Measurements from ENCODE around the gene CGREF1. TPM values are rescaled to one million over a fixed set of nuclear protein-coding genes. Genes with fewer than 3 reads are reported as not detected.

The CGREF1 gene
- total RNA-seq, 8 experiments from 2014 or later = 4.4 to 27.3 (median 9.8) TPM

- in situ Hi-C loops (cut with MboI; ENCODE audit: low pct_unique_long_range_greater_than_20kb in 2 of 9, low sequenced_read_pairs in 9 of 9, unreplicated experiment in 9 of 9) = loop anchor here in 2 of 9 experiments (25.0 kb wide), 2 partner anchors 123 to 127 kb away; partner anchors contain the start of genes ATRAID (in 1 of the 2), CAD (in 1 of the 2), MAPRE3 (in 1 of the 2) and SLC5A6 (in 1 of the 2)
- WGBS, 10 experiments = 29 to 93% (median 87%) methylated on average over 1 to 6 of the region's 14 CpGs
Measured at GRCh38 chr2:27089111-27089954, 29.6 kb downstream of the CGREF1 start.

GRCh38 chr2:27088634-27089033, 30.3 kb downstream of the CGREF1 start:
- no peak overlapping the region for H3K27ac ChIP-seq
- peaks cover 12 to 13% of the 10 kb centered on the region in 2 donors for H3K4me1 ChIP-seq (replicated peaks in 1 of 2)
- ATAC-seq (replicated peaks in 6 of 8) = no peak
- 69 to 100% (median 90%) methylated on average over 1 to 4 of the region's 6 CpGs; no CpG with 5 or more reads in 1 of the 10 experiments for WGBS, 10 experiments
- H3K4me3 ChIP-seq = no peak overlapping the region
- in situ Hi-C loops (cut with MboI; ENCODE audit: low pct_unique_long_range_greater_than_20kb in 2 of 9, low sequenced_read_pairs in 9 of 9, unreplicated experiment in 9 of 9) = loop anchor here in 2 of 9 experiments (25.0 kb wide), 2 partner anchors 124 to 126 kb away; partner anchors contain the start of genes ATRAID (in 1 of the 2), CAD (in 1 of the 2), MAPRE3 (in 1 of the 2) and SLC5A6 (in 1 of the 2)

More at GRCh38 chr2:27089111-27089954, 29.6 kb downstream of the CGREF1 start:
- Histone ChIP-seq H3K4me3 (no peak overlapping the region), H3K27ac (no peak overlapping the region), H3K4me1 (replicated peaks in 1 of 2) (peaks cover 12 to 13% of the 10 kb centered on the region in 2 donors)
- ATAC-seq (replicated peaks in 6 of 8) = no peak

- peaks cover 12 to 13% of the 10 kb centered on the region in 2 donors for H3K4me1 ChIP-seq (replicated peaks in 1 of 2)
- peak overlapping the region in 2 of 5 donors; percentile 50 to 51 for H3K4me3 ChIP-seq
- in situ Hi-C loops (cut with MboI; ENCODE audit: low pct_unique_long_range_greater_than_20kb in 2 of 9, low sequenced_read_pairs in 9 of 9, unreplicated experiment in 9 of 9) = loop anchor here in 2 of 9 experiments (25.0 kb wide), 2 partner anchors 124 to 126 kb away; partner anchors contain the start of genes ATRAID (in 1 of the 2), CAD (in 1 of the 2), MAPRE3 (in 1 of the 2) and SLC5A6 (in 1 of the 2)
- 47 to 100% (median 88%) methylated on average over 1 to 5 of the region's 5 CpGs; no CpG with 5 or more reads in 1 of the 10 experiments for WGBS, 10 experiments
- H3K27ac ChIP-seq = no peak overlapping the region
- no peak for ATAC-seq (replicated peaks in 6 of 8)
Measured at GRCh38 chr2:27087823-27088410, 31.0 kb downstream of the CGREF1 start.

- H3K27ac ChIP-seq = peak within 1 kb of the TSS; percentile 74 to 85
- WGBS, 10 experiments = 0 to 28% (median 7%) methylated on average over 1 to 13 of the region's 54 CpGs; no CpG with 5 or more reads in 3 of the 10 experiments
- in situ Hi-C loops (cut with MboI; ENCODE audit: low pct_unique_long_range_greater_than_20kb in 2 of 9, low sequenced_read_pairs in 9 of 9, unreplicated experiment in 9 of 9) = loop anchor here in 2 of 9 experiments (25.0 kb wide), 2 partner anchors 125 kb away; partner anchors contain the start of genes ATRAID (in 1 of the 2), CAD (in 1 of the 2), MAPRE3 (in 1 of the 2) and SLC5A6 (in 1 of the 2)
- peaks cover 12 to 13% of the 10 kb centered on the region in 2 donors for H3K4me1 ChIP-seq (replicated peaks in 1 of 2)
- H3K4me3 ChIP-seq = peak within 1 kb of the TSS; percentile 45 to 51 (median 46)
- ATAC-seq (replicated peaks in 6 of 8) = peak in 6 of 8 experiments; percentile 5 to 37 (median 34)
Measured at GRCh38 chr2:27086724-27087593, 32.0 kb downstream of the CGREF1 start, which contains the start of gene KHK. KHK (plus strand) TSS chr2:27086772; CDS start chr2:27087260, 488 bp downstream.

GRCh38 chr2:27086090-27086723, 32.7 kb downstream of the CGREF1 start:
- peak overlapping the region; percentile 45 to 51 (median 46) for H3K4me3 ChIP-seq
- peak; percentile 78 to 89 (median 82) for ATAC-seq (replicated peaks in 6 of 8)

GRCh38 chr2:27085673-27086089, 33.2 kb downstream of the CGREF1 start:
- WGBS, 10 experiments = 2 to 10% (median 3%) methylated on average over 2 to 9 of the region's 38 CpGs; no CpG with 5 or more reads in 7 of the 10 experiments
- in situ Hi-C loops (cut with MboI; ENCODE audit: low pct_unique_long_range_greater_than_20kb in 2 of 9, low sequenced_read_pairs in 9 of 9, unreplicated experiment in 9 of 9) = loop anchor here in 2 of 9 experiments (25.0 kb wide), 2 partner anchors 123 to 127 kb away; partner anchors contain the start of genes ATRAID (in 1 of the 2), CAD (in 1 of the 2), MAPRE3 (in 1 of the 2) and SLC5A6 (in 1 of the 2)
- peak; percentile 30 to 55 (median 34) for ATAC-seq (replicated peaks in 6 of 8)

More at GRCh38 chr2:27086090-27086723, 32.7 kb downstream of the CGREF1 start:
- in situ Hi-C loops (cut with MboI; ENCODE audit: low pct_unique_long_range_greater_than_20kb in 2 of 9, low sequenced_read_pairs in 9 of 9, unreplicated experiment in 9 of 9) = loop anchor here in 2 of 9 experiments (25.0 kb wide), 2 partner anchors 124 to 126 kb away; partner anchors contain the start of genes ATRAID (in 1 of the 2), CAD (in 1 of the 2), MAPRE3 (in 1 of the 2) and SLC5A6 (in 1 of the 2)
- H3K4me1 ChIP-seq (replicated peaks in 1 of 2) = peaks cover 19% of the 10 kb centered on the region in 2 donors
- peak overlapping the region; percentile 74 to 85 for H3K27ac ChIP-seq
- 0% methylated on average over 3 to 8 of the region's 81 CpGs; no CpG with 5 or more reads in 7 of the 10 experiments for WGBS, 10 experiments

GRCh38 chr2:27085062-27085672, 33.8 kb downstream of the CGREF1 start:
- Histone ChIP-seq H3K4me1 (replicated peaks in 1 of 2) (peaks cover 24 to 26% of the 10 kb centered on the region in 2 donors), H3K27ac (peak overlapping the region in 1 of 2 donors; percentile 85), H3K4me3 (peak overlapping the region; percentile 45 to 51 (median 46))
- in situ Hi-C loops (cut with MboI; ENCODE audit: low pct_unique_long_range_greater_than_20kb in 2 of 9, low sequenced_read_pairs in 9 of 9, unreplicated experiment in 9 of 9) = loop anchor here in 2 of 9 experiments (25.0 kb wide), 2 partner anchors 123 to 127 kb away; partner anchors contain the start of genes ATRAID (in 1 of the 2), CAD (in 1 of the 2), MAPRE3 (in 1 of the 2) and SLC5A6 (in 1 of the 2)
- WGBS, 10 experiments = 0 to 83% (median 67%) methylated on average over 1 to 4 of the region's 10 CpGs; no CpG with 5 or more reads in 4 of the 10 experiments
- no peak for ATAC-seq (replicated peaks in 6 of 8)

More at GRCh38 chr2:27085673-27086089, 33.2 kb downstream of the CGREF1 start:
- H3K27ac ChIP-seq = peak overlapping the region; percentile 74 to 85
- H3K4me3 ChIP-seq = peak overlapping the region; percentile 45 to 51 (median 46)
- peaks cover 23% of the 10 kb centered on the region in 2 donors for H3K4me1 ChIP-seq (replicated peaks in 1 of 2)

GRCh38 chr2:27084297-27085061, 34.4 kb downstream of the CGREF1 start:
- in situ Hi-C loops (cut with MboI; ENCODE audit: low pct_unique_long_range_greater_than_20kb in 2 of 9, low sequenced_read_pairs in 9 of 9, unreplicated experiment in 9 of 9) = loop anchor here in 2 of 9 experiments (25.0 kb wide), 2 partner anchors 122 to 128 kb away; partner anchors contain the start of genes ATRAID (in 1 of the 2), CAD (in 1 of the 2), MAPRE3 (in 1 of the 2) and SLC5A6 (in 1 of the 2)
- Histone ChIP-seq H3K27ac (no peak overlapping the region), H3K4me1 (replicated peaks in 1 of 2) (peaks cover 30 to 31% of the 10 kb centered on the region in 2 donors), H3K4me3 (no peak overlapping the region)
- ATAC-seq (replicated peaks in 6 of 8) = no peak
- WGBS, 10 experiments = 75 to 100% (median 89%) methylated on average over 1 to 5 of the region's 6 CpGs; no CpG with 5 or more reads in 3 of the 10 experiments

- 80 to 100% (median 98%) methylated on average over 1 to 5 of the region's 20 CpGs; no CpG with 5 or more reads in 4 of the 10 experiments for WGBS, 10 experiments
- H3K4me1 ChIP-seq (replicated peaks in 1 of 2) = peaks cover 39 to 40% of the 10 kb centered on the region in 2 donors
- ATAC-seq (replicated peaks in 6 of 8) = no peak
- no peak overlapping the region for H3K27ac ChIP-seq
- H3K4me3 ChIP-seq = no peak overlapping the region
- in situ Hi-C loops (cut with MboI; ENCODE audit: low pct_unique_long_range_greater_than_20kb in 2 of 9, low sequenced_read_pairs in 9 of 9, unreplicated experiment in 9 of 9) = loop anchor here in 2 of 9 experiments (25.0 kb wide), 2 partner anchors 121 to 129 kb away; partner anchors contain the start of genes ATRAID (in 1 of the 2), CAD (in 1 of the 2), MAPRE3 (in 1 of the 2) and SLC5A6 (in 1 of the 2)
Measured at GRCh38 chr2:27083410-27084296, 35.3 kb downstream of the CGREF1 start.
